K562 (cell line): ENCODE measurements around the gene IP6K2. TPM values are rescaled to one million over a fixed set of nuclear protein-coding genes. Genes with fewer than 3 reads are reported as not detected.

Experiments
- ATAC-seq: fragments of 200-7000 bp; cut with Tn5 transposase; 3 replicates; pipeline ENCODE4 v1.9.1; 2020; ENCODE audit warnings: moderate library complexity
- BruUV-seq: library from RNA; stranded (reverse); fragments of 400-500 nt; replicated peaks from 2 replicates; lab custom pipeline; 2021; lab: Mats Ljungman, UMichigan
- CTCF ChIA-PET: fragments of 300-600 bp; formaldehyde crosslinking; extraction: SDS; loops from one replicate; lab custom pipeline; 2021; ENCODE audit warnings: low intra/inter-chr PET ratio; lab: Yijun Ruan, JAX
- POLR2A ChIA-PET: fragments of 300-600, 350-650 bp; sonication (Branson Sonifier 250); formaldehyde crosslinking; extraction: SDS; loops from one replicate; lab custom pipeline; 2021; ENCODE audit warnings: antibody characterized with exemption, inconsistent platforms; lab: Yijun Ruan, JAX
- DNase-seq, 4 experiments: peaks; one replicate each; pipeline versions ENCODE4 v3.0.0 to v3.0.0-alpha.2; 2011 to 2018; ENCODE audit warnings: low spot score in 3 of 4, mixed read lengths in 3 of 4; ENCODE audit errors: extremely low read depth in 1 of 4
- FAIRE-seq: peaks from 2 replicates; lab custom pipeline; 2011; peaks lifted over from hg19 to GRCh38; lab: Jason Lieb, UNC
- H2AFZ ChIP-seq: 2 replicates; pipeline ENCODE4 v1.6.0; 2011; ENCODE audit warnings: low read depth, low read length, control low read depth, inconsistent platforms
- H3K27ac ChIP-seq: fragments of 200-600 bp; 3 replicates; pipeline ENCODE4 v1.8.0; 2011; ENCODE audit warnings: low read depth, mild to moderate bottlenecking, control low read depth, inconsistent platforms, low read length, moderate library complexity, mixed read lengths; ENCODE audit errors: extremely low read depth
- H3K27me3 ChIP-seq, 2 experiments: fragments of 300-600 bp in 1 of 2; 2 replicates in 1 of 2; 3 replicates in 1 of 2; pipeline versions ENCODE4 v1.6.0 to v1.8.0; 2011; ENCODE audit warnings: inconsistent platforms in 2 of 2, low read length in 2 of 2, mild to moderate bottlenecking in 1 of 2, mixed read lengths in 1 of 2, moderate library complexity in 1 of 2; ENCODE audit not compliant: control insufficient read depth in 2 of 2, insufficient read depth in 2 of 2
- H3K36me3 ChIP-seq: fragments of 300-600 bp; 3 replicates; pipeline ENCODE4 v1.8.0; 2011; ENCODE audit warnings: mild to moderate bottlenecking, low read length, inconsistent platforms; ENCODE audit not compliant: control insufficient read depth, insufficient read depth
- H3K4me1 ChIP-seq, 2 experiments: fragments of 200-600 bp in 1 of 2; replicated peaks in 1 of 2; 2 replicates in 1 of 2; 3 replicates in 1 of 2; pipeline versions ENCODE4 v1.5.1 to v1.8.0; 2011; ENCODE audit warnings: inconsistent platforms in 2 of 2, low read length in 2 of 2, mild to moderate bottlenecking in 1 of 2, mixed read lengths in 1 of 2, moderate library complexity in 1 of 2; ENCODE audit not compliant: control insufficient read depth in 2 of 2, insufficient read depth in 2 of 2
- H3K4me2 ChIP-seq: 2 replicates; pipeline ENCODE4 v1.6.1; 2011; ENCODE audit warnings: low read length, control low read depth, inconsistent platforms, mixed read lengths; ENCODE audit not compliant: insufficient read depth
- H3K4me3 ChIP-seq: fragments of 200-600 bp; sonication (generic), shearing (Covaris generic); 2 replicates; pipeline ENCODE4 v1.5.1; 2016; ENCODE audit warnings: control low read depth, inconsistent platforms
- H3K79me2 ChIP-seq: fragments of 200-600 bp; 3 replicates; pipeline ENCODE4 v1.8.0; 2011; ENCODE audit warnings: low read length, inconsistent platforms; ENCODE audit not compliant: control insufficient read depth, insufficient read depth
- H3K9ac ChIP-seq, 2 experiments: 2 replicates each; pipeline versions ENCODE4 v1.6.0 to v1.6.1; 2011; ENCODE audit warnings: low read depth in 2 of 2, low read length in 2 of 2, control low read depth in 1 of 2, inconsistent platforms in 1 of 2, mild to moderate bottlenecking in 1 of 2, mixed read lengths in 1 of 2; ENCODE audit not compliant: insufficient read depth in 1 of 2
- H3K9me1 ChIP-seq: one replicate; pipeline ENCODE4 v1.6.0; 2011; ENCODE audit warnings: inconsistent platforms, mild to moderate bottlenecking, low read length, moderate library complexity; ENCODE audit not compliant: control insufficient read depth, insufficient read depth
- H3K9me3 ChIP-seq: replicated peaks from 2 replicates; pipeline ENCODE4 v1.5.1; 2011; ENCODE audit warnings: low read depth, low read length, inconsistent platforms; ENCODE audit not compliant: control insufficient read depth, insufficient read depth
- H4K20me1 ChIP-seq: replicated peaks from 2 replicates; pipeline ENCODE4 v1.6.1; 2011; ENCODE audit warnings: low read length, inconsistent platforms, mixed read lengths; ENCODE audit not compliant: control insufficient read depth, insufficient read depth
- BCOR ChIP-seq: fragments of 450-650 bp; IDR thresholded peaks from 2 replicates; pipeline ENCODE4 v1.6.1; 2016
- DACH1 ChIP-seq: fragments of 450-650 bp; IDR thresholded peaks from 2 replicates; pipeline ENCODE4 v1.6.1; 2018; ENCODE audit not compliant: partially characterized antibody
- FOXK1 ChIP-seq: sonication (generic); formaldehyde crosslinking; IDR thresholded peaks from 2 replicates; pipeline ENCODE4 v1.8.0; 2022; ENCODE audit warnings: missing genetic modification reagents, mild to moderate bottlenecking, borderline replicate concordance
- GABPB1 ChIP-seq: sonication (generic); formaldehyde crosslinking; IDR thresholded peaks from 2 replicates; pipeline ENCODE4 v1.8.0; 2022; ENCODE audit warnings: mild to moderate bottlenecking, missing genetic modification reagents
- NFATC3 ChIP-seq: fragments of 450-650 bp; IDR thresholded peaks from 2 replicates; pipeline ENCODE4 v1.6.1; 2017; ENCODE audit warnings: mild to moderate bottlenecking
- PHTF2 ChIP-seq: fragments of 250-450 bp; sonication (Bioruptor Pico); IDR thresholded peaks from 2 replicates; pipeline ENCODE4 v1.5.0; 2021; ENCODE audit warnings: mild to moderate bottlenecking
- POLR2B ChIP-seq: fragments of 450-650 bp; IDR thresholded peaks from 2 replicates; pipeline ENCODE4 v1.6.1; 2018; ENCODE audit warnings: low read depth; ENCODE audit not compliant: partially characterized antibody
- PTTG1 ChIP-seq: fragments of 450-650 bp; IDR thresholded peaks from 2 replicates; pipeline ENCODE4 v1.6.1; 2016; ENCODE audit warnings: low read depth, mild to moderate bottlenecking, missing genetic modification characterization, missing compliant biosample characterization
- PURB ChIP-seq: sonication (generic); formaldehyde crosslinking; IDR thresholded peaks from 2 replicates; pipeline ENCODE4 v1.9.0; 2021; ENCODE audit warnings: low read depth, mild to moderate bottlenecking, missing genetic modification reagents
- SNIP1 ChIP-seq: fragments of 450-650 bp; IDR thresholded peaks from 2 replicates; pipeline ENCODE4 v1.7.1; 2017; ENCODE audit warnings: low read depth, mild to moderate bottlenecking
- TOE1 ChIP-seq, 2 experiments: fragments of 450-650 bp in 1 of 2; sonication (generic) in 1 of 2; formaldehyde crosslinking in 1 of 2; IDR thresholded peaks; 2 replicates each; pipeline versions ENCODE4 v1.7.1 to v1.8.0; 2016 to 2022; ENCODE audit warnings: borderline replicate concordance in 2 of 2, mild to moderate bottlenecking in 2 of 2, antibody characterized with exemption in 1 of 2, inconsistent platforms in 1 of 2, low read depth in 1 of 2, missing genetic modification reagents in 1 of 2, moderate library complexity in 1 of 2
- TRIM24 ChIP-seq, 2 experiments: fragments of 450-650 bp; IDR thresholded peaks; 2 replicates each; pipeline ENCODE4 v1.6.1; 2016
- ZNF586 ChIP-seq: fragments of 450-650 bp; formaldehyde crosslinking; conservative IDR thresholded peaks from 2 replicates; pipeline ENCODE4 v1.4.0; 2020; ENCODE audit warnings: mild to moderate bottlenecking, moderate library complexity
- WGBS: fragments of 100-300 bp; shearing (Covaris generic); methylation state at CpG from one replicate; pipeline ENCODE4 v1.1.6; 2016; ENCODE audit warnings: low coverage, mixed read lengths; ENCODE audit not compliant: insufficient coverage; ENCODE audit errors: missing lambda C conversion rate; 5-methylcytosine and 5-hydroxymethylcytosine counted together
- in situ Hi-C: fragments of 300-500 bp; cut with MboI; formaldehyde crosslinking; loops from 4 replicates; pipeline ENCODE4 v1.15.0; 2018; ENCODE audit warnings: inconsistent platforms, mixed read lengths
- intact Hi-C: fragments of 100-400 bp; cut with micrococcal nuclease; formaldehyde crosslinking; loops from 2 replicates; pipeline ENCODE4 v1.14.2; 2022
- polyA plus RNA-seq, 8 experiments: library from polyadenylated mRNA; depleted of rRNA in 4 of 8; stranded (reverse) in 5 of 8; unstranded in 3 of 8; fragments of >200 nt; fragmentation: Nextera tagmentation in 2 of 8; fragmentation: Illumina TruSeq in 1 of 8; extraction: Ambion mirVana in 2 of 8; extraction: Trizol in 1 of 8; gene quantifications; 2 replicates each; pipeline versions ENCODE4 v1.2.1 to v1.2.3, GENCODE V29; 2011 to 2014; ENCODE audit warnings: inconsistent platforms in 1 of 8, missing spikeins in 1 of 8
- total RNA-seq, 7 experiments: library from RNA; depleted of rRNA in 6 of 7; stranded (reverse); fragments of >200 nt in 6 of 7; fragmentation: Illumina TruSeq in 2 of 7; extraction: Trizol in 2 of 7; gene quantifications; 2 replicates each; pipeline versions ENCODE4 v1.2.1 to v1.2.3, GENCODE V29; 2011 to 2021; ENCODE audit warnings: low replicate concordance in 1 of 7
- TF ChIP-seq, protein P1 (sequence below): fragments of 200-800 bp; sonication (Bioruptor generic); IDR thresholded peaks from 2 replicates; pipeline ENCODE4 v1.6.1; 2016; ENCODE audit warnings: missing genetic modification characterization, missing compliant biosample characterization

Gene IP6K2
- total and polyA plus RNA-seq, 9 of the 15 experiments (the other 6 are each of a cell fraction or from before 2014, with no cell fraction given), result 19.6 to 78.1 (median 48.0) TPM

GRCh38 chr3:48662145-48662752 lies 54.8 kb downstream of the IP6K2 start:
- no peaks in the 10 kb centered on the region for H3K9me1 ChIP-seq
- no peak overlapping the region; the same call in 1 of the 2 replicates for H3K4me2 ChIP-seq
- ATAC-seq (no peak), DNase-seq (peak in 1 of 4 experiments; percentile 18), FAIRE-seq (no peak)
- intact Hi-C loops, result no loop called here
- H3K27me3 ChIP-seq, result no peaks in the 10 kb centered on the region; a peak in 1 of 5 replicates
- H3K9ac ChIP-seq, result no peak overlapping the region
- H3K9me3 ChIP-seq, result no peaks in the 10 kb centered on the region
- no peak overlapping the region for H2AFZ ChIP-seq
- no peak for TF ChIP-seq SNIP1
- TF ChIP-seq PURB (CRISPR knock-in tag), result no peak
- no peak for TF ChIP-seq PHTF2 (CRISPR knock-in tag)
- no peak for TF ChIP-seq TRIM24 (IDR thresholded peaks at IDR 0.05)
- no peak for TF ChIP-seq GABPB1
- TF ChIP-seq FOXK1 (CRISPR knock-in tag), result no peak
- TF ChIP-seq DACH1, result no peak
- TF ChIP-seq ZNF586 (CRISPR knock-in tag), result no peak
- TF ChIP-seq NFATC3, result no peak
- TF ChIP-seq POLR2B, result no peak
- no peak for TF ChIP-seq BCOR
- no peak for TF ChIP-seq TOE1 (IDR thresholded peaks at IDR 0.05; ENCODE audit: borderline replicate concordance)
- TF ChIP-seq TOE1 (CRISPR knock-in tag; IDR thresholded peaks at IDR 0.05; ENCODE audit: borderline replicate concordance, low read depth), result no peak
- TF ChIP-seq, protein P1, sequence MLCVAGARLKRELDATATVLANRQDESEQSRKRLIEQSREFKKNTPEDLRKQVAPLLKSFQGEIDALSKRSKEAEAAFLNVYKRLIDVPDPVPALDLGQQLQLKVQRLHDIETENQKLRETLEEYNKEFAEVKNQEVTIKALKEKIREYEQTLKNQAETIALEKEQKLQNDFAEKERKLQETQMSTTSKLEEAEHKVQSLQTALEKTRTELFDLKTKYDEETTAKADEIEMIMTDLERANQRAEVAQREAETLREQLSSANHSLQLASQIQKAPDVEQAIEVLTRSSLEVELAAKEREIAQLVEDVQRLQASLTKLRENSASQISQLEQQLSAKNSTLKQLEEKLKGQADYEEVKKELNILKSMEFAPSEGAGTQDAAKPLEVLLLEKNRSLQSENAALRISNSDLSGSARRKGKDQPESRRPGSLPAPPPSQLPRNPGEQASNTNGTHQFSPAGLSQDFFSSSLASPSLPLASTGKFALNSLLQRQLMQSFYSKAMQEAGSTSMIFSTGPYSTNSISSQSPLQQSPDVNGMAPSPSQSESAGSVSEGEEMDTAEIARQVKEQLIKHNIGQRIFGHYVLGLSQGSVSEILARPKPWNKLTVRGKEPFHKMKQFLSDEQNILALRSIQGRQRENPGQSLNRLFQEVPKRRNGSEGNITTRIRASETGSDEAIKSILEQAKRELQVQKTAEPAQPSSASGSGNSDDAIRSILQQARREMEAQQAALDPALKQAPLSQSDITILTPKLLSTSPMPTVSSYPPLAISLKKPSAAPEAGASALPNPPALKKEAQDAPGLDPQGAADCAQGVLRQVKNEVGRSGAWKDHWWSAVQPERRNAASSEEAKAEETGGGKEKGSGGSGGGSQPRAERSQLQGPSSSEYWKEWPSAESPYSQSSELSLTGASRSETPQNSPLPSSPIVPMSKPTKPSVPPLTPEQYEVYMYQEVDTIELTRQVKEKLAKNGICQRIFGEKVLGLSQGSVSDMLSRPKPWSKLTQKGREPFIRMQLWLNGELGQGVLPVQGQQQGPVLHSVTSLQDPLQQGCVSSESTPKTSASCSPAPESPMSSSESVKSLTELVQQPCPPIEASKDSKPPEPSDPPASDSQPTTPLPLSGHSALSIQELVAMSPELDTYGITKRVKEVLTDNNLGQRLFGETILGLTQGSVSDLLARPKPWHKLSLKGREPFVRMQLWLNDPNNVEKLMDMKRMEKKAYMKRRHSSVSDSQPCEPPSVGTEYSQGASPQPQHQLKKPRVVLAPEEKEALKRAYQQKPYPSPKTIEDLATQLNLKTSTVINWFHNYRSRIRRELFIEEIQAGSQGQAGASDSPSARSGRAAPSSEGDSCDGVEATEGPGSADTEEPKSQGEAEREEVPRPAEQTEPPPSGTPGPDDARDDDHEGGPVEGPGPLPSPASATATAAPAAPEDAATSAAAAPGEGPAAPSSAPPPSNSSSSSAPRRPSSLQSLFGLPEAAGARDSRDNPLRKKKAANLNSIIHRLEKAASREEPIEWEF (CRISPR knock-in tag), result no peak
- no peak for TF ChIP-seq PTTG1
- in situ Hi-C loops, result no loop called here
- no peaks in the 10 kb centered on the region for H4K20me1 ChIP-seq
- WGBS, result 9% methylated on average over 15 of the region's 46 CpGs
- peak overlapping the region; percentile 55 for H3K4me3 ChIP-seq
- no peak overlapping the region for H3K27ac ChIP-seq
- CTCF ChIA-PET, result no interaction called here
- POLR2A ChIA-PET, result interaction anchor here (0.6 to 1.7 kb wide), 12 partner anchors 10 to 367 kb away, joined by 3 to 7 read pairs (median 3); no protein-coding TSS in a partner anchor
- peaks cover 2 to 36% of the 10 kb centered on the region in 2 experiments; a peak in 4 of 5 replicates for H3K4me1 ChIP-seq
- H3K36me3 ChIP-seq, result peaks cover 2% of the 10 kb centered on the region; the same call in 1 of the 3 replicates
- no peaks in the 10 kb centered on the region for H3K79me2 ChIP-seq
- no TSS peak for BruUV-seq
